Sigmoid colon (tissue), 7 donors: ENCODE data around the gene USP24. TPM values are rescaled to one million over a fixed set of nuclear protein-coding genes. Genes with fewer than 3 reads are reported as not detected.

Experiments
- DNase-seq: peaks from one replicate; pipeline ENCODE4 v3.0.0-alpha.2; 2019
- H3K27ac ChIP-seq, 4 donors: fragments of 200-600 bp; sonication (generic); one replicate each; pipeline ENCODE4 v1.5.1; 2016 to 2019; ENCODE audit warnings: mild to moderate bottlenecking in 1 of 4
- H3K27me3 ChIP-seq, 3 donors: fragments of 200-600 bp; sonication (generic); one replicate each; pipeline ENCODE4 v1.5.1; 2019; ENCODE audit warnings: mild to moderate bottlenecking in 1 of 3
- H3K36me3 ChIP-seq, 4 donors: fragments of 200-600 bp; sonication (generic); one replicate each; pipeline ENCODE4 v1.5.1; 2016 to 2019
- H3K4me1 ChIP-seq, 4 donors: fragments of 200-600 bp; sonication (generic); one replicate each; pipeline ENCODE4 v1.5.1; 2017 to 2019
- H3K4me3 ChIP-seq, 4 donors: fragments of 200-600 bp; sonication (generic); one replicate each; pipeline ENCODE4 v1.5.1; 2017 to 2019; ENCODE audit warnings: mild to moderate bottlenecking in 2 of 4, moderate library complexity in 1 of 4
- H3K9me3 ChIP-seq, 4 donors: fragments of 200-600 bp in 3 of 4; sonication (generic) in 3 of 4; one replicate each; pipeline versions ENCODE4 v1.5.1 to v1.6.1; 2013 to 2019
- CTCF ChIP-seq, 4 experiments: fragments of 450-650 bp in 3 of 4; fragments of 200-600 bp in 1 of 4; IDR thresholded peaks; one replicate each; pipeline ENCODE4 v1.5.1; 2016 to 2019; ENCODE audit warnings: antibody characterized with exemption in 4 of 4, mild to moderate bottlenecking in 3 of 4, moderate library complexity in 2 of 4
- EP300 ChIP-seq, 4 donors: sonication (generic); formaldehyde crosslinking; IDR thresholded peaks; one replicate each; pipeline ENCODE4 v1.6.1; 2017; ENCODE audit warnings: antibody characterized with exemption in 4 of 4
- POLR2A ChIP-seq, 2 donors: fragments of 450-650 bp; IDR thresholded peaks; one replicate each; pipeline ENCODE4 v1.6.1; 2016; ENCODE audit warnings: antibody characterized with exemption in 2 of 2, mild to moderate bottlenecking in 2 of 2, moderate library complexity in 2 of 2
- POLR2AphosphoS5 ChIP-seq, 4 donors: sonication (generic); formaldehyde crosslinking; IDR thresholded peaks; one replicate each; pipeline ENCODE4 v1.6.1; 2017; ENCODE audit warnings: antibody characterized with exemption in 4 of 4
- WGBS, 2 donors: extraction: QIAGEN DNeasy Blood & Tissue Kit; methylation state at CpG; one replicate each; pipeline ENCODE4 v1.1.7; 2013; 5-methylcytosine and 5-hydroxymethylcytosine counted together
- intact Hi-C: fragments of 100-400 bp; cut with DNase I; formaldehyde crosslinking; loops from one replicate; pipeline ENCODE4 v1.15.1; 2023
- polyA plus RNA-seq, 3 donors: library from polyadenylated mRNA; stranded (reverse); fragments of 200-250 nt; gene quantifications; one replicate each; pipeline ENCODE4 v1.2.3, GENCODE V29; 2013
- total RNA-seq, 4 donors: library from RNA; depleted of rRNA; stranded (reverse); fragments of >200 nt; gene quantifications; one replicate each; pipeline ENCODE4 v1.1.0, GENCODE V29; 2016
- donor health status: healthy with polysubstance abuse.
- donor health status: Bipolar disorder and iron deficiency.
- donor health status: healthy.

Gene USP24
- total and polyA plus RNA-seq, 7 donors = 3.6 to 66.2 (median 46.4) TPM

GRCh38 chr1:55246896-55247295 lies 31.7 kb upstream of the USP24 start:
- no peak overlapping the region for H3K4me3 ChIP-seq
- intact Hi-C loops = no loop called here
- 93 to 94% methylated on average over 2 of the region's 2 CpGs for WGBS, 2 donors
- no peak for DNase-seq
- no peak overlapping the region for H3K27ac ChIP-seq
- no peaks in the 10 kb centered on the region for H3K27me3 ChIP-seq
- H3K36me3 ChIP-seq = no peaks in the 10 kb centered on the region
- TF ChIP-seq CTCF (IDR thresholded peaks at IDR 0.05) = no peak
- TF ChIP-seq POLR2AphosphoS5 (IDR thresholded peaks at IDR 0.05) = no peak
- TF ChIP-seq EP300 (IDR thresholded peaks at IDR 0.05) = no peak
- TF ChIP-seq POLR2A (IDR thresholded peaks at IDR 0.05) = no peak
- no peaks in the 10 kb centered on the region for H3K4me1 ChIP-seq
- no peaks in the 10 kb centered on the region for H3K9me3 ChIP-seq

- H3K4me3 ChIP-seq = no peak overlapping the region
- no peaks in the 10 kb centered on the region for H3K27me3 ChIP-seq
- no peak overlapping the region for H3K27ac ChIP-seq
- DNase-seq = no peak
- intact Hi-C loops = no loop called here
- no peak for TF ChIP-seq EP300 (IDR thresholded peaks at IDR 0.05)
- no peak for TF ChIP-seq POLR2A (IDR thresholded peaks at IDR 0.05)
- TF ChIP-seq POLR2AphosphoS5 (IDR thresholded peaks at IDR 0.05) = no peak
- TF ChIP-seq CTCF (IDR thresholded peaks at IDR 0.05) = no peak
- H3K9me3 ChIP-seq = no peaks in the 10 kb centered on the region
- no peaks in the 10 kb centered on the region for H3K4me1 ChIP-seq
- H3K36me3 ChIP-seq = no peaks in the 10 kb centered on the region
Measured at GRCh38 chr1:55246331-55246730, 31.2 kb upstream of the USP24 start.

GRCh38 chr1:55245781-55246180 lies 30.6 kb upstream of the USP24 start:
- Histone ChIP-seq H3K27ac (no peak overlapping the region), H3K4me3 (no peak overlapping the region), H3K9me3 (no peaks in the 10 kb centered on the region), H3K4me1 (no peaks in the 10 kb centered on the region), H3K36me3 (no peaks in the 10 kb centered on the region), H3K27me3 (no peaks in the 10 kb centered on the region)
- TF ChIP-seq CTCF (IDR thresholded peaks at IDR 0.05) = no peak
- no peak for TF ChIP-seq POLR2AphosphoS5 (IDR thresholded peaks at IDR 0.05)
- no peak for TF ChIP-seq POLR2A (IDR thresholded peaks at IDR 0.05)
- TF ChIP-seq EP300 (IDR thresholded peaks at IDR 0.05) = no peak
- 84 to 85% methylated on average over 4 of the region's 4 CpGs for WGBS, 2 donors
- intact Hi-C loops = no loop called here
- DNase-seq = no peak

GRCh38 chr1:55244476-55245099 lies 29.4 kb upstream of the USP24 start:
- Histone ChIP-seq H3K27me3 (no peaks in the 10 kb centered on the region), H3K4me1 (no peaks in the 10 kb centered on the region), H3K27ac (no peak overlapping the region), H3K36me3 (no peaks in the 10 kb centered on the region), H3K4me3 (no peak overlapping the region), H3K9me3 (no peaks in the 10 kb centered on the region)
- intact Hi-C loops = no loop called here
- no peak for DNase-seq
- TF ChIP-seq POLR2AphosphoS5 (IDR thresholded peaks at IDR 0.05) (no peak), CTCF (IDR thresholded peaks at IDR 0.05) (no peak), POLR2A (IDR thresholded peaks at IDR 0.05) (no peak), EP300 (IDR thresholded peaks at IDR 0.05) (no peak)
- WGBS, 2 donors = 50 to 66% methylated on average over 6 of the region's 6 CpGs

GRCh38 chr1:55243655-55244054 lies 28.5 kb upstream of the USP24 start:
- Histone ChIP-seq H3K4me1 (no peaks in the 10 kb centered on the region), H3K4me3 (no peak overlapping the region), H3K36me3 (no peaks in the 10 kb centered on the region), H3K27ac (no peak overlapping the region), H3K9me3 (no peaks in the 10 kb centered on the region), H3K27me3 (no peaks in the 10 kb centered on the region)
- intact Hi-C loops = no loop called here
- TF ChIP-seq POLR2A (IDR thresholded peaks at IDR 0.05) (no peak), POLR2AphosphoS5 (IDR thresholded peaks at IDR 0.05) (no peak), EP300 (IDR thresholded peaks at IDR 0.05) (no peak), CTCF (IDR thresholded peaks at IDR 0.05) (no peak)
- no peak for DNase-seq
- WGBS, 2 donors = 89 to 90% methylated on average over 2 of the region's 2 CpGs
